Hepatocyte (in vitro differentiated cells): ENCODE data around the gene TMPRSS4. TPM values are rescaled to one million over a fixed set of nuclear protein-coding genes. Genes with fewer than 3 reads are reported as not detected.

Source experiments
- DNase-seq: peaks from one replicate; pipeline ENCODE4 v3.0.0-alpha.2; 2016; ENCODE audit warnings: low spot score
- H2AFZ ChIP-seq: fragments of 200-600 bp; sonication (generic); 2 replicates; pipeline ENCODE4 v1.6.0; 2016; ENCODE audit warnings: antibody characterized with exemption, mild to moderate bottlenecking
- H3K27ac ChIP-seq: fragments of 200-600 bp; sonication (generic); 2 replicates; pipeline ENCODE4 v1.5.1; 2016; ENCODE audit warnings: mild to moderate bottlenecking
- H3K27me3 ChIP-seq: fragments of 200-600 bp; sonication (generic); 2 replicates; pipeline ENCODE4 v1.6.1; 2016
- H3K36me3 ChIP-seq: fragments of 200-600 bp; sonication (generic); replicated peaks from 2 replicates; pipeline ENCODE4 v1.5.1; 2016; ENCODE audit warnings: low read depth; ENCODE audit not compliant: insufficient read depth
- H3K4me1 ChIP-seq: fragments of 200-600 bp; sonication (generic); 2 replicates; pipeline ENCODE4 v1.5.1; 2016; ENCODE audit warnings: mild to moderate bottlenecking, moderate library complexity; ENCODE audit not compliant: insufficient read depth
- H3K4me2 ChIP-seq: fragments of 200-600 bp; sonication (generic); 2 replicates; pipeline ENCODE4 v1.6.0; 2016
- H3K4me3 ChIP-seq: fragments of 200-600 bp; sonication (generic); 2 replicates; pipeline ENCODE4 v1.5.1; 2016; ENCODE audit warnings: mild to moderate bottlenecking
- H3K79me2 ChIP-seq: fragments of 200-600 bp; sonication (generic); 2 replicates; pipeline ENCODE4 v1.6.0; 2017; ENCODE audit warnings: mild to moderate bottlenecking
- H3K9me2 ChIP-seq: fragments of 200-600 bp; sonication (generic); replicated peaks from 2 replicates; pipeline ENCODE4 v1.6.0; 2017; ENCODE audit warnings: mild to moderate bottlenecking; ENCODE audit not compliant: insufficient read depth
- H3K9me3 ChIP-seq: fragments of 200-600 bp; sonication (generic); 2 replicates; pipeline ENCODE4 v1.5.1; 2016; ENCODE audit warnings: low read depth, mild to moderate bottlenecking
- H4K20me1 ChIP-seq: fragments of 200-600 bp; sonication (generic); 2 replicates; pipeline ENCODE4 v1.6.0; 2016; ENCODE audit warnings: mild to moderate bottlenecking; ENCODE audit not compliant: insufficient read depth, poor library complexity, severe bottlenecking
- EZH2 ChIP-seq: fragments of 200-600 bp; sonication (generic); IDR thresholded peaks from 2 replicates; pipeline ENCODE4 v1.6.1; 2016; ENCODE audit warnings: antibody characterized with exemption, mild to moderate bottlenecking, borderline replicate concordance
- EZH2phosphoT487 ChIP-seq: fragments of 200-600 bp; sonication (generic); IDR thresholded peaks from one replicate; pipeline ENCODE4 v1.6.1; 2018; ENCODE audit warnings: antibody characterized with exemption, mild to moderate bottlenecking, low read depth, moderate library complexity; ENCODE audit not compliant: unreplicated experiment, severe bottlenecking
- WGBS: methylation state at CpG from one replicate; pipeline ENCODE4 v1.1.6; 2016; ENCODE audit warnings: low lambda C conversion rate; ENCODE audit errors: missing lambda C conversion rate; 5-methylcytosine and 5-hydroxymethylcytosine counted together
- polyA plus RNA-seq: library from polyadenylated mRNA; unstranded; fragments of >200 nt; fragmentation: Nextera tagmentation; extraction: Ambion mirVana; gene quantifications from 2 replicates; pipeline ENCODE4 v1.2.1, GENCODE V29; 2016
- total RNA-seq: library from RNA; depleted of rRNA; stranded (reverse); fragments of >200 nt; gene quantifications from 2 replicates; pipeline ENCODE4 v1.2.3, GENCODE V29; 2014
- TF ChIP-seq, protein P1 (sequence below): fragments of 200-600 bp; sonication (generic); IDR thresholded peaks from 2 replicates; pipeline ENCODE4 v1.5.1; 2016; ENCODE audit warnings: antibody characterized with exemption, mild to moderate bottlenecking; ENCODE audit not compliant: poor library complexity

TMPRSS4 gene
- total and polyA plus RNA-seq, 2 experiments from 2014 or later, result 10.9 to 16.2 TPM

DNA sequence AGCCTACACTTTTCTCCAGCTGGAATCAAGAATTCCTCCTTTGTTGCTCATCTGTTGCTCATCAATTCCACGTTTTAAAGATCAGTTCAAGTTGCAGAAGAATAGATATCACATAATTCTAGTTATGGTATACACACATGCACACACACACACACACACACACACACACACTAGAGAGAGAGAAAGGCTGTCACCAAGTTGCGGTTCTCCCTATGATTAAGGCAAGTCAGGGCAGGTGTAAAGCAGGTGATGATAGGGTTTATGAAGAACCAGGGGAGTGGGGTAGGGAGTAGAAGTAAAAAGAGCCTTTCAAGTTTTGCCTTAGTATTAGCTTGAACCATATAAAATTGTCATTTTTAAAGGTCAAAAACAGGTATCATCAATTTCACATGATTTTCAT, 31.7 kb upstream of the TMPRSS4 start:
- Histone ChIP-seq H3K36me3 (no peaks in the 10 kb centered on the region), H3K27me3 (no peaks in the 10 kb centered on the region), H4K20me1 (no peaks in the 10 kb centered on the region), H3K4me3 (no peak overlapping the region), H3K4me2 (no peak overlapping the region), H3K9me2 (no peaks in the 10 kb centered on the region), H3K79me2 (no peaks in the 10 kb centered on the region), H3K9me3 (no peaks in the 10 kb centered on the region), H2AFZ (no peak overlapping the region), H3K4me1 (no peaks in the 10 kb centered on the region), H3K27ac (no peak overlapping the region)
- TF ChIP-seq, protein P1, sequence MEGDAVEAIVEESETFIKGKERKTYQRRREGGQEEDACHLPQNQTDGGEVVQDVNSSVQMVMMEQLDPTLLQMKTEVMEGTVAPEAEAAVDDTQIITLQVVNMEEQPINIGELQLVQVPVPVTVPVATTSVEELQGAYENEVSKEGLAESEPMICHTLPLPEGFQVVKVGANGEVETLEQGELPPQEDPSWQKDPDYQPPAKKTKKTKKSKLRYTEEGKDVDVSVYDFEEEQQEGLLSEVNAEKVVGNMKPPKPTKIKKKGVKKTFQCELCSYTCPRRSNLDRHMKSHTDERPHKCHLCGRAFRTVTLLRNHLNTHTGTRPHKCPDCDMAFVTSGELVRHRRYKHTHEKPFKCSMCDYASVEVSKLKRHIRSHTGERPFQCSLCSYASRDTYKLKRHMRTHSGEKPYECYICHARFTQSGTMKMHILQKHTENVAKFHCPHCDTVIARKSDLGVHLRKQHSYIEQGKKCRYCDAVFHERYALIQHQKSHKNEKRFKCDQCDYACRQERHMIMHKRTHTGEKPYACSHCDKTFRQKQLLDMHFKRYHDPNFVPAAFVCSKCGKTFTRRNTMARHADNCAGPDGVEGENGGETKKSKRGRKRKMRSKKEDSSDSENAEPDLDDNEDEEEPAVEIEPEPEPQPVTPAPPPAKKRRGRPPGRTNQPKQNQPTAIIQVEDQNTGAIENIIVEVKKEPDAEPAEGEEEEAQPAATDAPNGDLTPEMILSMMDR, result no peak
- TF ChIP-seq EZH2 (no peak), EZH2phosphoT487 (no peak)
- 60% methylated on average over 2 of the region's 2 CpGs for WGBS
- no peak for DNase-seq

DNA sequence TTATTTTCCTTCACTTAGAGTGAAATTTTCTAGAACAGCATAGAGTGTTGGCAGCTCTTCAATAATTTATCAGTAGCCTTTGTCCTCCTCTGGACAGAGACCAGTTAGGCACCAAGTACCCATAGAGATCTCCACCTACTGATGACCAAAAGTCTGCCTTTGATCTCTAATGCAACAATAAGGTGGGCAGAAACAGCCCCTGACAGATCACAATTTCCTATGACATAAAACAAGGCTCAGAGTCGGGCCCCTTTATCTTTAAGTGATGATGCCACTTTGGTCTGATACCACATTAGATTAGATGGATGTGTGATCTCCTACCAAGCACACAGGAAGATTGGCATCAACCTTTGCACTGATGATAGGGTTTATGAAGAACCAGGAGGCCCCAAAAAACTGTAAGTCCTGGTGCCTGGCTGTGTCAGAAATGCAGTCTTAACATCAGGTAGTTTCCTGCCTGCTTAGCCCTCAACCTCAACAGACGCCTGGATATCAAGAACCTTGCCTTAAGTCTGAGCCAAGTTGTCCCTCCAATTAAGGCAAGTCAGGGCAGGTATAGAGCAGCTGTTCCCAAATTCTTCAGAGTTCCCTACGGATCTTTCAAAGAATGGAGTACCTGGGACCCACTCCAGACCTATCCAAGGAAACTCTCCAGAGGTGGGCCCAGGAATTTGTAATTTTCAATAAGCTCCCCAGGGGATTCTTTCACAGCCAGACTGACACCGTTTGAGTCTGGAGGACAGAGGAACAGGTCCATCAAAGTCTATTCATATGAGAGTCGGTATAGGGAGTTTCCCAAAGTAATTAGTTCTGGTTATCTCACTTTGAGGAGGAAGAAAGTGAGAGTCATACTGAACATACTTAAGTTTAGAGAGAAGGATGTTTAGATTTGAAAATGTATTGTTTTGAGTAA, 30.6 kb upstream of the TMPRSS4 start:
- Histone ChIP-seq H3K27ac (no peak overlapping the region), H2AFZ (no peak overlapping the region), H3K4me1 (no peaks in the 10 kb centered on the region), H3K4me2 (no peak overlapping the region), H3K27me3 (no peaks in the 10 kb centered on the region), H4K20me1 (no peaks in the 10 kb centered on the region), H3K36me3 (no peaks in the 10 kb centered on the region), H3K9me2 (no peaks in the 10 kb centered on the region), H3K9me3 (no peaks in the 10 kb centered on the region), H3K79me2 (no peaks in the 10 kb centered on the region), H3K4me3 (no peak overlapping the region)
- TF ChIP-seq EZH2 (no peak), EZH2phosphoT487 (no peak)
- TF ChIP-seq, protein P1, result no peak
- no peak for DNase-seq
- 59% methylated on average over 5 of the region's 5 CpGs for WGBS

DNA sequence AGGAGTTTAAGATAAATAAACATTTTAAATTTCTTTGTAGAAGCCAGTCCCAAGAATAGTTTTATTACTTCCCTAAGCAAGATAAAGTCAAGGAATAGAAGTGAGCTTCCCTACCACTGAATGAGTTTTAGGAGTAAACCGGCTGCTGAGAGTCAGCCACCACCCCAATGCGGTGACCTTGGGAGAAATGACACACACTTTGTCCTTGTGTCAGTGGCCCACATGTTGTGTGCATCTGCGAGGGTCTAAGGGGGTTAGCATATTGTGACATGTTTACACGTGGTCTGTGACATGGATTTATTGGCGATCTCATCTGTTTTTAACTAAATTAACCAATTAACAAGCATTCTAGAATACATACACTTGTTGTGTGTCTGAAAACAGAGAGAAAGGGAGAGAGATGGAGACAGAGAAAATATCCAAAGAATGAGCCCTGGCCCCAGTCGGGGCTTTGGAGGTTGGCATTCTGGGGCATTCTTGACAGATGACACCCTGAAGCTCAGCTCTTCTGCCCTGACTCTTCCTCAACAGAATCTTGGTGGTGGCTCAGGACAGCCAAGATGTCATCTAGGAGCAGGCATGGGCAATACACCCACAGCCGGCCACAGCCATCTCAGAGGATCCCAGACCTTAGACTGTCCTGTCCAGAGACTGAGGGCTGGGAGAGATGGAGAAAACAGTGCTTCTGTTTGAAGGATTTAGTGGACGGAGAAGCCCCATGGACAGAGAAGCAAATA, 29.7 kb upstream of the TMPRSS4 start:
- Histone ChIP-seq H4K20me1 (no peaks in the 10 kb centered on the region), H3K27ac (no peak overlapping the region), H3K4me2 (no peak overlapping the region), H3K36me3 (no peaks in the 10 kb centered on the region), H3K4me1 (no peaks in the 10 kb centered on the region), H3K9me3 (no peaks in the 10 kb centered on the region), H3K4me3 (no peak overlapping the region), H2AFZ (no peak overlapping the region), H3K9me2 (no peaks in the 10 kb centered on the region), H3K79me2 (no peaks in the 10 kb centered on the region), H3K27me3 (no peaks in the 10 kb centered on the region)
- TF ChIP-seq EZH2 (no peak), EZH2phosphoT487 (no peak)
- TF ChIP-seq, protein P1, result no peak
- WGBS, result 84% methylated on average over 8 of the region's 8 CpGs
- DNase-seq, result no peak
